GM10248 (cell line): ENCODE results near the gene SPINK5.

Source experiments
- CTCF ChIA-PET: fragments of 300-600 bp; sonication (Branson Sonifier 250); formaldehyde crosslinking; extraction: SDS; loops from one replicate; lab custom pipeline; 2021; ENCODE audit warnings: antibody characterized with exemption; lab: Yijun Ruan, JAX
- POLR2A ChIA-PET: fragments of 350-650 bp; sonication (Branson Sonifier 250); formaldehyde crosslinking; extraction: SDS; loops from one replicate; lab custom pipeline; 2020; ENCODE audit warnings: antibody characterized with exemption; lab: Yijun Ruan, JAX
- DNase-seq: peaks from one replicate; pipeline ENCODE4 v3.0.0; 2012; ENCODE audit errors: extremely low spot score
- TF ChIP-seq, protein P1 (sequence below): IDR thresholded peaks from 2 replicates; pipeline ENCODE4 v1.5.1; 2012; ENCODE audit warnings: mild to moderate bottlenecking, low read depth; ENCODE audit errors: extremely low read depth, missing control alignments, control extremely low read depth

The SPINK5 gene

DNA sequence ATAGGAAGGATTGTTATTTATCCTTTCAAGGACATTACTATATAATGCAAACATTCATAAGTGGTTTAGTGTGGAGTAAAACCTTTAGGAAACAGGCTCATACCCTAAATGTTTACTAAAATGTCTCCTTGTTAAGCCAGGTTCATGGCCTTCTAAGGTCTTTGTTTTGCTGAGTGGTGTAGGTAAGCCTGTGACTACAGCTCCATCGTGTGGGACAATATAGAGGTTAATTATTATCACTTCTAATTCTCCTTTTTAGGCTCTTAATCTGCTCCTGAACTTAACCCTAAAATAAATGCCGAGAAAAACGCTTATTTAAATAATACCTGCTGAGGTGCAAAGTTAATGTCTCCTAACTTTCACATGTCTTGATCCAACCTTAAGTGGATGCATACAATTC is 43.8 kb downstream of the SPINK5 start:
- DNase-seq: no peak
- ChIA-PET CTCF (no interaction called here), POLR2A (no interaction called here)
- TF ChIP-seq, protein P1, sequence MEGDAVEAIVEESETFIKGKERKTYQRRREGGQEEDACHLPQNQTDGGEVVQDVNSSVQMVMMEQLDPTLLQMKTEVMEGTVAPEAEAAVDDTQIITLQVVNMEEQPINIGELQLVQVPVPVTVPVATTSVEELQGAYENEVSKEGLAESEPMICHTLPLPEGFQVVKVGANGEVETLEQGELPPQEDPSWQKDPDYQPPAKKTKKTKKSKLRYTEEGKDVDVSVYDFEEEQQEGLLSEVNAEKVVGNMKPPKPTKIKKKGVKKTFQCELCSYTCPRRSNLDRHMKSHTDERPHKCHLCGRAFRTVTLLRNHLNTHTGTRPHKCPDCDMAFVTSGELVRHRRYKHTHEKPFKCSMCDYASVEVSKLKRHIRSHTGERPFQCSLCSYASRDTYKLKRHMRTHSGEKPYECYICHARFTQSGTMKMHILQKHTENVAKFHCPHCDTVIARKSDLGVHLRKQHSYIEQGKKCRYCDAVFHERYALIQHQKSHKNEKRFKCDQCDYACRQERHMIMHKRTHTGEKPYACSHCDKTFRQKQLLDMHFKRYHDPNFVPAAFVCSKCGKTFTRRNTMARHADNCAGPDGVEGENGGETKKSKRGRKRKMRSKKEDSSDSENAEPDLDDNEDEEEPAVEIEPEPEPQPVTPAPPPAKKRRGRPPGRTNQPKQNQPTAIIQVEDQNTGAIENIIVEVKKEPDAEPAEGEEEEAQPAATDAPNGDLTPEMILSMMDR: no peak

DNA sequence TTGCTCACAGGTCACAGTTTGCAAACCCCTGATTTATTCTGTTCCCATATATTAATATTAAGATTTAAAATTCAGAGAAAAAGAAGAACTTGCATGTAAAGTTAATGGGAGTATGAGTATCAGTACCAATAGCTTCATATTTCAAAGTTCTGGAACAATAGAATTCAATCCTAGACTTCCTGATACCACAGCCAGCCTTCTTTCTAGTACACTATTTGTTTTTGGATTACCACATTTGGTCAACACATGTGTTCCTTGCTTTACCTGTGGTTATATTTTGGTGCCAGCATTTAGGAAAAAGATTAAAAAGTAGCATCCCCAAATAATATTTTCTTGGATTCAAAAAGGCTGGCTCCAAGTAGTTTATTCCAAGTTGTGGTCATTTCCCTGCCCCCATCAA is 49.5 kb downstream of the SPINK5 start:
- POLR2A ChIA-PET: no interaction called here
- DNase-seq: no peak
- CTCF ChIA-PET: no interaction called here
- TF ChIP-seq, protein P1: no peak

DNA sequence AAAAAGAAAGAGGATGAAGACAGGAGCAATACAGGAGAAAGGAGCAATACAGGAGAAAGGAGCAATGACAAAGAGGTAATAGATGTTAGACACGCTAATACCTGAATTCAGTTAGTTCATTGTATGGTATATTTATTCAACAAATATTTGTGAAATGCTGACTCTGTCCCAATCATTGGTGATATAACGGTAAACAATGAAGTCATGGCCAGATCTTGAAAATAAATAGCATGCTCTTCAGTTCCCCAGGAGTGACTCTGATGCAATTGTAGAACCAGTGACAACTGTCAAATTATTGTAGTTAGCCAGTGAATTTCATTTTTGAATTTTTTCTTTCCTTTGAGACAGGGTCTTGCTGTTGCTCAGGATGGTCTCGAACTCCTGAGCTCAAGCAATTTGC is 56.5 kb downstream of the SPINK5 start:
- DNase-seq: no peak
- TF ChIP-seq, protein P1: no peak
- CTCF ChIA-PET: interaction anchor here (1.1 kb wide), 1 partner anchor 171 kb away, joined by 3 read pairs; no protein-coding TSS in a partner anchor
- POLR2A ChIA-PET: no interaction called here

DNA sequence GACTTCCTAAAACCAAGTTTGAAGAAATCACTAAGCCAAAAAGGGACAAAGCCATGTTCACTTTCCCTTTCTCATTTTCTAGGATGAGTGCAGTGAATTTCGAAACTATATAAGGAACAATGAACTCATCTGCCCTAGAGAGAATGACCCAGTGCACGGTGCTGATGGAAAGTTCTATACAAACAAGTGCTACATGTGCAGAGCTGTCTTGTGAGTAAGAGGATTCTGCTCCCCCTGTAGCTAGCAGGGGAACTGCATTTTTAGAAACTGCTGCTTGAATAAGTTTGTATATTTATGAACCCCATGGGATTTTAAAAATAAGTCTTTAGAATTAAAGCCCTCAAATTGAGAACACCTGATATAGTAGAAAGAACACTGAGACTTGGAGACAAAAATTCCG is 61.9 kb downstream of the SPINK5 start:
- TF ChIP-seq, protein P1: no peak
- ChIA-PET CTCF (interaction anchor here (1.2 to 3.8 kb wide), 3 partner anchors 10 to 19 kb away, joined by 3 to 13 read pairs (median 5); no protein-coding TSS in a partner anchor), POLR2A (no interaction called here)
- no peak for DNase-seq

DNA sequence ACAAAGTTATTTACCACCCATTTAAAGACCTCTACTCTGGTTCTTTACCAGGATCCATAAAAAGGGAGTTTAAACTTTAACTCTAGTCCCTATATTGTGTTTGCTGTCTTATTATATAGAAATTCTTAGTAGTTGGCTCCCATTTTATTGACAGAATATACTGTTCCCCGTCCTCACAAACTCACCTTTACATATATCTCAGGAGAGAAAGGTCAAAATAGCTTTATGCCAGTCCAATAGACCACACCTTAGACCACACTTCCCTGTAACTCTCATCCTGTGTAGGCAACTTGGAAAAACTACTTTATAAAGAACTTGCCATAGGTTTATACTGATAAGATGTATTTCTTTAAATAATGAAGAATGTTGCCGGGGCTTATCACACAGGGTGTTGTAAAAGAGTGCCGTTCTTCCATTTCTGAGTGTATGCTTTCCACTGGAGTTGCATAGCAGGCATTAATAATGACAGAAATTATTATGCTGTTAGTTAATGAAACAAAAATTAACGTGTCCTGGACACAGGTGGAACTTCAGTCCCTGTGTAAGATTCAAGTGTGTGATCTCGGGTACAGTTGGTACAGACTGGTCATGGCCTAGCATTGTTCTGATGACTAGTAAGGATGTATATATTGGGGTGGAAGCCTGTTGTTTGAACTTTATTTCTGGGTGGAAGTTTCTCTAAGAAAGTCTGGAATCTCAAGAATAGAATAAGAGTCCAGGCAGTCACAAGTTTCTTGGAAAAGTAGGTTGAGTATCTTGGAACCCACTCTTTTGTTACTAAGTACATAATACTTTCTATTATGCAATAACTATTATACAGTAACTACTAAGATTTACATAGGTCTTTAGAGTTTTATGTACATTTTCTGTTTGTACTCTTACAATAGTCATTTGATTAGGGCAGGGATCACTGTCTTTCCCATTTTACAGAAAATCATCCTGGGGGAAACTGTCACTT is 71.6 kb downstream of the SPINK5 start:
- TF ChIP-seq, protein P1: no peak
- ChIA-PET POLR2A (no interaction called here), CTCF (no interaction called here)
- no peak for DNase-seq

DNA sequence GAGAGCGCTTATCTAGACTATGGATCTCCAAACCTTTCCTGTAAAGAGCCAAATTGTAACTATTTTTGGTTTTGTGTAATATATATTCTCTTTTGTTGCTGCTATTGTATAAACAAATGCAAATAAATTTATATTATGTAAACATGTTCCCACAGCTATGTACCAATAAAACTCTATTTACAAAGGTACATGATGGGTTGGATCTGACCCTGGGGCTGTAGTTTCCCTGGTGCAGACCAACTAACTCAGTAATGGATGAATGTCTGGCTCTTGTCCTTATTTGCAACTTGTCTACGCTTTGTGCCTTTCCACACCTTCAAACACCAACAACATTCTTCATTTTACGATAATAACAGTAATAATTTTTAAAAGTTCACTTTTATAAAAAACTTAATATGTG is 77.1 kb downstream of the SPINK5 start:
- POLR2A ChIA-PET: no interaction called here
- TF ChIP-seq, protein P1: no peak
- no peak for DNase-seq
- CTCF ChIA-PET: no interaction called here
